ENCODE results near the gene ENGASE. TPM values are rescaled to one million over a fixed set of nuclear protein-coding genes. Genes with fewer than 3 reads are reported as not detected.

The ENGASE gene
- total RNA-seq, 1 donor from 2014 or later: 12.5 TPM

DNA sequence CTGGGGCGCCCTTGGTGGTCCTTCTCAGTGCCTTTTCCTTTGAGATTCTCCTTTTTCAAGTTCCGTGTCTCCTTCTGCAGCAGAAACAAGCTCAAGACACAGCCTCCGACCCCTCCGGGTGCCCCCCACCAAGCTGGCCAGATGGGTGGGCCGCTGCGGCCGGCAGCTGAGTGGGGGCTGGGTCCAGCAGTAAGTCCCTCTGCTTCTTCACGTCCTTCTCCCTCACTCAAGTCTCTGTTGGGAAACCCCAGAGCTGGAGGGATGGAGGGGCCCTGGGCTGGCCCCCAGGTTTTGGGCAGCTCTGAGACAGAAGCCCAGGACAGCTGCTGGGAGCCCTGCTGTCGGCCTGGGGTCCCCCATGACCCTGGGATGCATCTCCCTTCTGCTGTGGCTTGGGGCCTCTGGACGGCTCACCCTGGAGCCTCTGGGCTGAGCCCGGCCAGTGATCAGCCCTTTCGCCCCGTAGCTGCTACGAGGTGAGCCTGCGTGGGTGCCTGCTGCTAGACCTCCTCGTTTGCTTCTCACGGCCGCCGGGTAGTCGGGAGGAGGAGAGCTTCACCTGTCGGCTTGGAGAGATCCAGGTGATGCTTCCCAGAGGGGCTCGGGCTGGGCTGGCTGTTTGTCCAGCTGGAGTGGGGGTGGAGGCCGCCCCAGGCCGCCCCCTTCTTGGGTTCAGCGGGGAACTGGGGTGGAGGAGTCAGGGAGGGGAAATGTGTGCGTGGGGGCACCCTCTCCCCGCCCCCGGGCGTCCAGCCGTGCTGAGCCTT, 10.7 kb downstream of the ENGASE start:
- H3K9ac ChIP-seq (ENCODE audit: low read depth in 1 of 3, low read length in 3 of 3): no peak overlapping the region
- no peak overlapping the region for H3K27ac ChIP-seq (ENCODE audit: low read depth, low read length)
- no peaks in the 10 kb centered on the region for H3K27me3 ChIP-seq (ENCODE audit: control insufficient read depth in 3 of 3, insufficient read depth in 3 of 3, low read length in 3 of 3)
- peaks cover 0 to 29% (median 11%) of the 10 kb centered on the region in 3 donors for H3K4me1 ChIP-seq (ENCODE audit: control insufficient read depth in 3 of 3, insufficient read depth in 3 of 3, low read length in 3 of 3)
- H3K4me3 ChIP-seq (ENCODE audit: low read length in 3 of 3): no peak overlapping the region
- peaks cover 48 to 60% (median 55%) of the 10 kb centered on the region in 3 donors for H3K36me3 ChIP-seq (ENCODE audit: control insufficient read depth in 3 of 3, insufficient read depth in 3 of 3, low read length in 3 of 3)
- H3K9me3 ChIP-seq (ENCODE audit: control insufficient read depth in 3 of 3, low read length in 3 of 3): no peaks in the 10 kb centered on the region

DNA sequence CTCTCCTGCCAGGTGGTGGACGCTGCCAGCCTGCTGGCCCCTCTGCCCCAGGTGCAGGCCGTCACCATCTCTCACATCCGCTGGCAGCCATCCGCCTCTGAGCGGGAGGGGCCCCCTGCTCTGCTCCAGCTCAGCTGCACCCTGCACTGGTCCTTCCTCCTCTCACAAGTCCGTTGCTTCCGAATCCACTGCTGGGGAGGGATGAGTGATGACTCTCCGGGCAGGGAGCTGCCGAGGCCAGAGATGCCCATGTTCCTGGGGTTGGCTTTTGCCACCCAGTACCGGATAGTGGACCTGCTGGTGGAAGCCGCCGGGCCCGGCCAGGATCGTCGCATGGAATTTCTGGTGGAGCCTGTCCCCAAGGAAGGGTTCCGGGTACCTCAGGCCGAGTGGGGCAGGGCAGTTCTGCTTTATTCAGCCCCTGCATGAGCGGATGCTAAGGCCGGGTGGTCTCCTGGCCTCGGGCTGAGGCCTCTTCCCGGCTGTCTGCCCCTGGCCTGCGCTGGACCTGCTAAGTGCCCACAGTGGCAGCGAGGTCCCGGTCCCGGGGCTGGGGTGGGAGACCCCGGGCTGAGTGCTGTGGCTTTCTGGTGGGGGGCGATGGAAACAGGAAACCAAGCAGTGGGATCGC, 11.4 kb downstream of the ENGASE start:
- Histone ChIP-seq H3K27me3 (ENCODE audit: control insufficient read depth in 3 of 3, insufficient read depth in 3 of 3, low read length in 3 of 3) (peaks cover 0 to 3% (median 2%) of the 10 kb centered on the region in 3 donors), H3K27ac (ENCODE audit: low read depth, low read length) (no peak overlapping the region), H3K9ac (ENCODE audit: low read depth in 1 of 3, low read length in 3 of 3) (no peak overlapping the region), H3K36me3 (ENCODE audit: control insufficient read depth in 3 of 3, insufficient read depth in 3 of 3, low read length in 3 of 3) (peaks cover 41 to 54% (median 49%) of the 10 kb centered on the region in 3 donors), H3K4me3 (ENCODE audit: low read length in 3 of 3) (no peak overlapping the region), H3K4me1 (ENCODE audit: control insufficient read depth in 3 of 3, insufficient read depth in 3 of 3, low read length in 3 of 3) (peaks cover 0 to 27% (median 11%) of the 10 kb centered on the region in 3 donors), H3K9me3 (ENCODE audit: control insufficient read depth in 3 of 3, low read length in 3 of 3) (no peaks in the 10 kb centered on the region)

DNA sequence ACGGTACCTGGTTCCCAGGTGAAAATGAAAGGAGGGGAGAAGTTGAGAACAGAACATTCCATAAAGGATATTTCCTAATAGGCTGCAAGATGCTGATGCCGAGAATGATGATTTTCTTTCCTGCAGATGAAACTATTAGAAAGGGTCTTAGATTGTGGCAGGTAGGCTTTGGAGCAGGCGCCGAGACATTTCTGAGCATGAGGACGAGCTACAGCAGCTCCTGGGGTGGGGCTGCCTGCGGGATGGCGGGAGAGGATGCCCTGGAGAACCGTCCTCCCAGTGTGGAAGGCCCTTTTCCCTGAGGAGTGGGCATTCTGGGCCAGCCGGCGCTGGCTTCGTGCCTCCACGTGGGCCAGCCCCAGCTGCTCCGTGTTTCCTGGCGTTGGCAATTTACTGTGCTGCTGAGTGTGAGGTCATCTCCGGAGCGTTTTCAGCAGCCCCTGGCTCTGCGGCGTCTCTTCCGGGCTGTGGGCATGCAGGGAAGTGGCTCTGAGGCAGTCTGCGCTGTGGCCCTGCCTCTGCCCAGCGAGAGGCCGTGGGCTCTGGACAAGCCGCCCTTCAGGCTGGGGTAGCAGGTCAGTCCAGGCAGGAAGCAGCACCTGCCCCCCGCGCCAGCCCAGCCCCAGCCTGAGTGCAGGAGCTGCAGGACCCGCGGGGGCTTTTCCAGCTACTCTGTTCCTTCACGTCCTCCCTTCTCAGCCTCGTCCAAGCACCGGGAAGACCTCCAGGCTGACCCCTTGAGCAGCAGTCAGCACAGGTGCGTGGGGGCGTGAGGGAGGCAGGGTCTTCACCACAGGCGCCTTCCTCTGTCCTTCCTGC, 12.2 kb downstream of the ENGASE start:
- H3K36me3 ChIP-seq (ENCODE audit: control insufficient read depth in 3 of 3, insufficient read depth in 3 of 3, low read length in 3 of 3): peaks cover 40 to 51% (median 45%) of the 10 kb centered on the region in 3 donors

DNA sequence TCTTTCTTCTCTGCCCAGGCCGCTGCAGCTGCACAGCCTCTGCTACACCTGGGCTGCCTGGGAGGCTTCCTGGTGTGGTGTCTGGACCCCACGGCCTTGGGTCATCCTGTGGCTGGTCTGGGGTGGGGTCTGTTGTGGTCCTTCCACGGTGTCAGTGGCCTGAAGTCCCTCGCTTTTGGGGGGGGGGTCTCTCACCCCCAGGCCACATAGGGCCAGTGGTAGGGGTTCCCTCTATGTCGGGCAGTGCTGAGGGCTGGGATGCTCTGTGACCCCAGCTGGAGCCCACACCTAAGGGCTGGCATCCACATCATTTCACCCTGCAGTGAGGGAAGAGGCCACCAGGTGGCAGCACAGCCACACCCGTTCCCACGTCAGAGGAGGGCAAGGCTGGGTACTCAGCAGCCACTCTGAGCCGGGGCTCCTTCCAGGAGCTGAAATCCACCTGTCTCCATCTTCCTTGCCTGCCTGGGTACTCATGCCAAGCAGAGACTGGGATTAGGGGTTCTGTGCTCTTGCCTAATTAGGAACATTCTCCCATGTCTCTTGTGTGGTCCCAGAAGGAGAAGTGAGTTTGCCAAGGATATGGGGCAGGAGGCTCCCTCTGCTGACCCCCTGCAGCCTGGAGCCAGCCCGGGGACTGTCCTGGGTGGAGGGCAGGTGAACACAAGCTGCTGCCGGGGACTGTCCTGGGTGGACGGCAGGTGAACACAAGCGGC, 13.0 kb downstream of the ENGASE start:
- H3K36me3 ChIP-seq (ENCODE audit: control insufficient read depth in 3 of 3, insufficient read depth in 3 of 3, low read length in 3 of 3): peaks cover 40 to 47% (median 40%) of the 10 kb centered on the region in 3 donors

More for the DNA sequence above, 12.2 kb downstream of the ENGASE start:
- H3K4me1 ChIP-seq (ENCODE audit: control insufficient read depth in 3 of 3, insufficient read depth in 3 of 3, low read length in 3 of 3): peaks cover 0 to 24% (median 11%) of the 10 kb centered on the region in 3 donors
- H3K9ac ChIP-seq (ENCODE audit: low read depth in 1 of 3, low read length in 3 of 3): no peak overlapping the region
- H3K4me3 ChIP-seq (ENCODE audit: low read length in 3 of 3): no peak overlapping the region
- H3K27me3 ChIP-seq (ENCODE audit: control insufficient read depth in 3 of 3, insufficient read depth in 3 of 3, low read length in 3 of 3): peaks cover under 1 to 9% (median 8%) of the 10 kb centered on the region in 3 donors
- H3K27ac ChIP-seq (ENCODE audit: low read depth, low read length): no peak overlapping the region
- H3K9me3 ChIP-seq (ENCODE audit: control insufficient read depth in 3 of 3, low read length in 3 of 3): no peaks in the 10 kb centered on the region

DNA sequence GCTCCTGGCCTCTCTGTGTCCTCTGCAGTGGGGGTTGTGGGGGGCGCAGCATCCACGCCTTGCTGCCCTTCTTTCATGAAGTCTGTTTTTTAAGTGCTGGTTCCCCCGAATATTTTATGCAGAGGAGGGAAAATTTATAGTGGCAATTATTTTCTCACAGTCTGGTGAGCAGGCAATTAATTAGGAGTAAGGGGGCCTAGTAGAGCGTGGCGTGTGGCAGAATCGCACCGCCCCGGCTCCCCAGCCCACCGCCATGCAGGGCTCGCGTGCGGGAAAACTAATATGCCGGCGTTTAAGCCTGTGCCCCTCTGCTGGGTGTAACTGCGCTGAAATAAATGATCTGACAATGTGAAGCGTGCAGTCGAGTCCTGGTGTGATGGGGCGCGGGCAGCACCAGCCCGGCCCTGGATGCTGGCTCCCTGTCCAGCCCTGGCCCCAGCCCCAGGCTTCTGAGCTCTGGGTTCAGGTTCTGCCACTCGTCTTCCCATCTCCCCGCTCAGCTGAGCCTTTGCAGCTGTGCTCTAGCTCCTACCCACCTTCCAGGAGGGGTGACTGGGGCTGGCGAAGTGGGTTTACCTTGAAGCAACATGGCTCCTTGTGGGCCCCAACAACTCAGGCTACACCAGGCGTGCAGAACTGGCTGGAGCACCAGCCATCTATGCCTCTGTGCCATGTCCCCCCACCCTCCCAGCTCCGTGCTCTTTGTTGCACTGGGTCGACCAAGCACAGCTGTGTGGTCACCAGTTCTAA, 13.8 kb downstream of the ENGASE start:
- H3K9ac ChIP-seq (ENCODE audit: low read depth in 1 of 3, low read length in 3 of 3): no peak overlapping the region
- no peak overlapping the region for H3K4me3 ChIP-seq (ENCODE audit: low read length in 3 of 3)
- H3K4me1 ChIP-seq (ENCODE audit: control insufficient read depth in 3 of 3, insufficient read depth in 3 of 3, low read length in 3 of 3): peaks cover 0 to 13% (median 11%) of the 10 kb centered on the region in 3 donors
- peaks cover 12 to 24% (median 23%) of the 10 kb centered on the region in 3 donors for H3K27me3 ChIP-seq (ENCODE audit: control insufficient read depth in 3 of 3, insufficient read depth in 3 of 3, low read length in 3 of 3)
- H3K9me3 ChIP-seq (ENCODE audit: control insufficient read depth in 3 of 3, low read length in 3 of 3): no peaks in the 10 kb centered on the region
- H3K27ac ChIP-seq (ENCODE audit: low read depth, low read length): no peak overlapping the region
- peaks cover 32 to 40% (median 33%) of the 10 kb centered on the region in 3 donors for H3K36me3 ChIP-seq (ENCODE audit: control insufficient read depth in 3 of 3, insufficient read depth in 3 of 3, low read length in 3 of 3)

More for the DNA sequence above, 13.0 kb downstream of the ENGASE start:
- H3K4me1 ChIP-seq (ENCODE audit: control insufficient read depth in 3 of 3, insufficient read depth in 3 of 3, low read length in 3 of 3): peaks cover 0 to 18% (median 11%) of the 10 kb centered on the region in 3 donors
- H3K9me3 ChIP-seq (ENCODE audit: control insufficient read depth in 3 of 3, low read length in 3 of 3): no peaks in the 10 kb centered on the region
- no peak overlapping the region for H3K4me3 ChIP-seq (ENCODE audit: low read length in 3 of 3)
- no peak overlapping the region for H3K27ac ChIP-seq (ENCODE audit: low read depth, low read length)
- H3K27me3 ChIP-seq (ENCODE audit: control insufficient read depth in 3 of 3, insufficient read depth in 3 of 3, low read length in 3 of 3): peaks cover 7 to 17% (median 15%) of the 10 kb centered on the region in 3 donors
- H3K9ac ChIP-seq (ENCODE audit: low read depth in 1 of 3, low read length in 3 of 3): no peak overlapping the region

DNA sequence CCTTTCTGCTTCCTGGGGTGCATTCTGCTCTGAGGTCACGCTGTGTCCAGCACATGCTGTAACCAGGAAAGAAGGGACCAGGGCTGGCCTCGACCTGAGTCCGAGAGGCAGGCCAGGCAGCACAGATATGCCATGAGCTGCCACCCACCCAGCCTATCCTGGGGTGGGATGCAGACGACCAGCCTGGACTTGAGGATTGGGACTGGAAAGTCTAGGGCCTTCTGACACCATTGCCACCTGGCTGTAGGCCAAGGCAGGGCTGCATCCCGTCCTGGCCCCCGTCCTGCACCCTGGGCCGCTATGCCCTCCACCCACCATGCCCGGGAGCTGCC, 14.3 kb downstream of the ENGASE start:
- Histone ChIP-seq H3K4me3 (ENCODE audit: low read length in 3 of 3) (no peak overlapping the region), H3K27me3 (ENCODE audit: control insufficient read depth in 3 of 3, insufficient read depth in 3 of 3, low read length in 3 of 3) (peaks cover 17 to 29% (median 27%) of the 10 kb centered on the region in 3 donors), H3K4me1 (ENCODE audit: control insufficient read depth in 3 of 3, insufficient read depth in 3 of 3, low read length in 3 of 3) (peaks cover 0 to 12% (median 11%) of the 10 kb centered on the region in 3 donors), H3K27ac (ENCODE audit: low read depth, low read length) (no peak overlapping the region), H3K36me3 (ENCODE audit: control insufficient read depth in 3 of 3, insufficient read depth in 3 of 3, low read length in 3 of 3) (peaks cover 27 to 37% (median 29%) of the 10 kb centered on the region in 3 donors), H3K9me3 (ENCODE audit: control insufficient read depth in 3 of 3, low read length in 3 of 3) (no peaks in the 10 kb centered on the region), H3K9ac (ENCODE audit: low read depth in 1 of 3, low read length in 3 of 3) (no peak overlapping the region)

DNA sequence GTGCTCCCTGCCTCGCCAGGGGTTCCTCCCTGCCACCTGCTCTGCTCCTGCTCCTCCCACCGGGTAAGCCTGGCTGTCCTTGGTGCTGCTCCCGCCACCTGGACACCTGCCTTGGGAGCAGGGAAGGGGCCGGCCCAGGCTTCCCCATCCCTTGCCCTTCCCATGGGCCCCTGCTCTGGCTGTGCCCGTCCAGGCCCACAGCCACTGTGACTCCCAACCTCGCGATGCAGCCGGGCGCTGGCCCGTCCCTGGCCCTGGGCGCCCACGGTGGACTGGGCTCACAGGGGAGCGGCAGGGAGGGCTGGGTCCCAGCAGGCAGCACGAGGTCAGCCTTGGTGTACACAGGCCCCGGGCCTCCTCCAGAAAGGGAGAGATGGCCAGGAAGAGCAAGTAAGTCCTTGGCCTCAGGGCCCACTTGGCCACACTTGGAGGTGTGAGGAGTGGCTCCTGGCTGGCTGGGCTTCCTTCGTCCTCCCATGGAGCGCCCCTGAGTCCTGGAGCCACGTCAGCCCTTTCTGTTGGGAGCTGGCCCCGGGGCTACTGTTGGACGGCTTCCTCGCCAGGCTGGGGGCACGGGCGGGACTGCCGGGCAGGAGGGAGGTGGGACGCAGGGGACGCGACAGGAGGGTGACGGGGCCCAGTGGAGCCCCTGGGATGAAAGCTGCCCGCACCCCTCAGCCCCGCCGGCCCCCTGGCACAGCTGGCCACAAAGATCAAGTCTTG, 15.3 kb downstream of the ENGASE start:
- Histone ChIP-seq H3K27me3 (ENCODE audit: control insufficient read depth in 3 of 3, insufficient read depth in 3 of 3, low read length in 3 of 3) (peaks cover 20 to 37% (median 30%) of the 10 kb centered on the region in 3 donors), H3K9me3 (ENCODE audit: control insufficient read depth in 3 of 3, low read length in 3 of 3) (no peaks in the 10 kb centered on the region), H3K4me3 (ENCODE audit: low read length in 3 of 3) (no peak overlapping the region), H3K4me1 (ENCODE audit: control insufficient read depth in 3 of 3, insufficient read depth in 3 of 3, low read length in 3 of 3) (peaks cover 0 to 12% (median 11%) of the 10 kb centered on the region in 3 donors), H3K27ac (ENCODE audit: low read depth, low read length) (no peak overlapping the region), H3K9ac (ENCODE audit: low read depth in 1 of 3, low read length in 3 of 3) (peak overlapping the region in 1 of 3 donors; percentile 54), H3K36me3 (ENCODE audit: control insufficient read depth in 3 of 3, insufficient read depth in 3 of 3, low read length in 3 of 3) (peaks cover 18 to 29% (median 20%) of the 10 kb centered on the region in 3 donors)

DNA sequence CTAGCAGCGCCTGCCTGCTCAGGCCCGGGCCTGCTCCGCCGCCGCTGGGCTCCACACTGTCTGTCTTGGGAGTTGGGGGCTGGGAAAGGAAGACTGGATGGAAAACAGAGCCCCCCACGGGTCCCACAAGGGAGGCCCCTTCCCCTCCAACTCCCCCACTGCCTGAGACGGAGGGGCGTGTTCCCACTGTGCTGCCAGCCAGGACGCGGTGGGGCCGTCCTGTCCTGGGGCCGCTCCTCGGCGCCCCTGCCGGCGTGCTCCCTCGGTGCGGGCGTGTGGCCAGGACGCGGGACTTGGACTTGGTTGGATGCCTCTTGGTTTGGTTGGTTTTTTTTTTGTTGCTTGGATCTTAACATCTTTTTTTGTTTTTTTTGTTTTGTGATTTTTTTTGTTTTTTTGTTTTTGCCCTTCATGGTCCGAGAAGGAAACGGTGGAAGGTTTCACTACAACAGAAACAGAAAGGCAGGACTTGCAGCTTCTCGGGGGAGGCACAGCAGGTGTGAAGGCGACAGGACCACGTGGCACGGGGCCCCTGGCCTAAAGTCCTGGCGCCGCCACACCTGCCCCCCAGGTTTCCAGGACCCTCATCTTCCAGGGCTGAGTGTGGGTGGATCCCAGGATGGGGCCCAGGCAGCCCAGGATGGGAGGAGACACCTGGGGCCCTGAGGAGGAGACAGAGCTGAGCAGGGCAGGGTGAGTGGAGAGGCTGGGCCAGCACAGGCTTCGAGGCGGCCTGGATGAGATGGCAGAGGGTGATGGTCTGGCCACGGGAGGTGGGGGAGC, 16.0 kb downstream of the ENGASE start:
- H3K9me3 ChIP-seq (ENCODE audit: control insufficient read depth in 3 of 3, low read length in 3 of 3): no peaks in the 10 kb centered on the region
- H3K4me1 ChIP-seq (ENCODE audit: control insufficient read depth in 3 of 3, insufficient read depth in 3 of 3, low read length in 3 of 3): peaks cover 0 to 12% (median 11%) of the 10 kb centered on the region in 3 donors
- H3K9ac ChIP-seq (ENCODE audit: low read depth in 1 of 3, low read length in 3 of 3): no peak overlapping the region
- H3K36me3 ChIP-seq (ENCODE audit: control insufficient read depth in 3 of 3, insufficient read depth in 3 of 3, low read length in 3 of 3): peaks cover 13 to 22% (median 14%) of the 10 kb centered on the region in 3 donors
- H3K27ac ChIP-seq (ENCODE audit: low read depth, low read length): no peak overlapping the region
- H3K27me3 ChIP-seq (ENCODE audit: control insufficient read depth in 3 of 3, insufficient read depth in 3 of 3, low read length in 3 of 3): peaks cover 28 to 45% (median 30%) of the 10 kb centered on the region in 3 donors
- no peak overlapping the region for H3K4me3 ChIP-seq (ENCODE audit: low read length in 3 of 3)
